Eye (tissue), 1 donor: Measurements from ENCODE around the gene HDX.
"Not testable (repeated sequence)": the region's sequence is repeated elsewhere in the genome, so short reads cannot be mapped to it uniquely, and the experiment has no call there.

Source experiments
- DNase-seq: peaks from one replicate; pipeline ENCODE4 v3.0.0-alpha.2; 2015

Gene HDX

DNA sequence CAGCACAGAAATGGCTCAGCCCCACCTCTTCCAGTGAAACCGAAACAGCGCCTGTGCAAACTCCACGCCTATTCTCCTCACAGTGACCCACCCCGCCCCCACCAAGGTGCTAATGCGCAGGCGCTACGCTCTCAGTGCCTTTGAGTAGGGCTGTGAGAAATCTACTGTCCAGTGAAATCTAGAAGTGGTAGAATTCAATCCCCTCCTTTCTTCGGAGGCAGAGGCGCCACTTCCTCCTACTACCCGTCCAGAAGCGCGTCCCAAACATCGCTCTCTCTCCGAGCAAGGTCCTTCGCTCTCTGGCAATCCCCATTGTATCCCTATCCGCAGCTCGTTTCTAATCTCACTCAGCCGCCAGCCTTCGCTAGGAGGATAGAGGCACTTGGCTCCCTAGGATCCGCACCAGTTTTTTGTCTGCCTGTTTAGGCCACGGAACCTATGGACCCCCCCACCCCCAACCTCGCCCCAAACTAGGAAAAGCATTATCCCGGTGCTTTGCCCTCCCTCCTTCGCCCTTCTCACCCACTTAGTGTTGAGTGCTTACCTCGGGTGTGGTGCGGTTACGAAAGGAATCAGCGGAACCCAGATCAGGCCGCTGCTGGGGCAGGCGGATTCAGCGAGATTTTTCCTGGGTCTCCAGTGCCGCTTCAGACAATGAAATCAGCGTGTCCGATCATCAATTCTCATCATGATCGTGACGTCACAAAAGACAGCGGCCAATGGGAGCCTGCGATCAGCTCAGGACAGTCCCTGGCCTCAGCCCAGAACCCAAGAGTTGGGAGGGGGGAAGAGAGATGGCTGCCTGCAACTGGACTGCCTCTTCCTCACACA is at the start of gene HDX:
Gene HDX (minus strand): TSS at position 656 of the 831 bp plus-strand sequence. CDS start 27,056 bp downstream, outside the sequence.
- peak; percentile 93 for DNase-seq

GRCh38 chrX:84541315-84541714 is 39.1 kb upstream of the HDX start:
- DNase-seq = not testable (repeated sequence)

- DNase-seq = not testable (repeated sequence)
These were observed 35.4 kb upstream of the HDX start for GRCh38 chrX:84537627-84538026.

- no peak for DNase-seq
These were observed 13.8 kb downstream of the HDX start for GRCh38 chrX:84488426-84488825.

DNA sequence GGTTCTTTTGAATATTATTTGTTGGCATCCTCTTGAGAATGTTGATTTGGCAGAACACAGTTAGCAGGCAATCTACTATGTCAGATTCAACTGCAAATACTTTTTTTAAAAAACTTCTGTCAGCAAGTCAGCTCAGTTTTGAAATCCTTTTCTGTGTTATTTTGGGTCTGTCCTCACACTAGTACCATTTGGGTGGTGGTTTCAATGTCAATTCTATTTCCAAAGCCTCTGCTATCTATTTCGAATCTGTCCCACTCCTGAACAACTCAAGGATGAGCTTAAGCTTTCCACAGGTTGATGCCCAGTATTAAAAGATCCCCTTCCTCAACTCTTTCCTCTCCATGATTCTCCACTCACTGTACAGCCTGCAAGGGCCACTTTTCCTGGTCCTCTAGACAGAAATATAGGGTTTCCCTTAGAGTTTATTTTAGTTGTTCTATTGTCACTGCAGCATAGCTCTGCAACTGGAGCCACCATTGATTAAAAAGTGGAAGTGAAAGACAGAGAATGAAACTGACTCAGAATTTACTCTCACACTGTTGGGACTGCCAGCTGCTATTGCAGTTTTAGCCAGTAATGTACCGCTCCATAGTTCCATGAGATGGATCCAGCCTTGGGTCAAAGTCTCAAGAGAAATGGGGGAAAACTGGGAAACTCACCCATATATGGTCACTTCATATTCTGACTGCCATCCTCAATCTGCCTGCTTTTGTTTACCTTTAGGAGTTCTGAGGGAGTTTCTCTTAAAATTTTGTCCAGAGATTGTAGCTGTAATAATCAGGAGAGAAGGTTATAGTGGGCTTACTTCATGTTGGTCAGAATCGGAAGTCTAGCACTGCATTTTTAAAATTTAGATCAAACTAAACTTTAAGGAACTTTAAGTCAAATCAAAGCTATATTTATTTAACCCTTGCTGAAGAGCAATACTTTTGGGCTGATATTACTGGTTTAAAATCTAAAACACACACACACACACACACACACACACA is 14.6 kb downstream of the HDX start:
- no peak for DNase-seq

- no peak for DNase-seq
These were observed 23.2 kb downstream of the HDX start for GRCh38 chrX:84479086-84479485.

DNA sequence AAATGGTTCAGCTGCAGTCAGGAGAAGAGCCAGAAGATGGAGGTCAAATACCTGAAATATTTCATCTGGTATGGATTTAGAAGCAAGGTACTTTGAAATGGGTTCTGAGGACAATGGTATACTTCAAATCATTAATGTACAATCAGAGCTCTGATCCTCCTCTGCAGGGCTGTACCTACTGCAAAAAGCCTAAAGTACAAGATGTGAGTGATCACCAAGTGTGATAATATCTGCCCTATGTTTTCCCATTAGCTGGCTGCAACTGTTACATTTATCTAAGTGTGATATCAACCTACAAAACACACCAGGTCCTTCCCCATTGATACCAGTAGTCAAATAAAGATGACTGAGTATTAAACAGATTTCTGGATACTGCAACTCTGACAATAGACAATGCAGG is 25.1 kb downstream of the HDX start:
- DNase-seq = no peak

DNA sequence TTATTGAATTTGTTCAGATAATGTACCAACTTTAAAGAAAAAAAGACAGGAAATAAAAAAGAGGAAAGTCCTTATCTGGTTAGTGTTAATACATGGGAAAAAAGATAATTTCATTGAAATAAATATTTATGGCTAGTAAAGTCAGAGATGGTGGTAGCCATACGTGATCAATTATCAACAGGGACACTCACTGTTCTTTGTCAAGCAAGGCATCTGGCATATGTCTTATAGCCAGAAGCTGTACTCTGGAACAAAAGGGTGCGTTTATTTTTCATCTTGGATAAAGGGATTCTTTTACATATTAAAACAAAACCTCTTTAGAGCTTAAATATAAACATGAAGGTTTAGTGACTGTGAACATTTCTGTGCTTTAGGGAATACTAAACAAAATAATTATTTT is 26.7 kb downstream of the HDX start:
- DNase-seq = no peak

GRCh38 chrX:84475101-84475500 is 27.2 kb downstream of the HDX start:
- no peak for DNase-seq

- peak; percentile 8 for DNase-seq
These were observed 33.0 kb downstream of the HDX start for GRCh38 chrX:84469226-84469625.

DNA sequence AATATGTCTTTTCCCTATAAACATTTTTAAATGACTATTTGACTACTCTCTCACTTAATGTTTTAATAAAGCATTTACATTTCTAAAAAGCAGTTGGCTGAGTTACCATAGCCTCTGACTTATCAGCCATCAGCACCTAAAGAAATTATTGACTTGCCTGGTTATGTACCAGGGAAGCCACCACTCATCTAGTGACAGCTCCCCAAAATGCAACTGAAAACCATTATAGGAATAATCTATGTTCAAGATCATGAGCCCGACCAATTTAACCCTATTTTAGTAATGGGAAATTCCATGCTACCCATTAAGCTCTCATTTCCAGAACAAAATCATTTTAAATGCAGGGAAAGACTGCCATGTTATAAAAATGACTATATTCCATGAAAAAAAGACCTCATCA is 34.4 kb downstream of the HDX start:
- DNase-seq = no peak

- no peak for DNase-seq
These were observed 48.7 kb downstream of the HDX start for GRCh38 chrX:84453351-84454246.

- no peak for DNase-seq
These were observed 61.1 kb downstream of the HDX start for GRCh38 chrX:84441143-84441542.

DNA sequence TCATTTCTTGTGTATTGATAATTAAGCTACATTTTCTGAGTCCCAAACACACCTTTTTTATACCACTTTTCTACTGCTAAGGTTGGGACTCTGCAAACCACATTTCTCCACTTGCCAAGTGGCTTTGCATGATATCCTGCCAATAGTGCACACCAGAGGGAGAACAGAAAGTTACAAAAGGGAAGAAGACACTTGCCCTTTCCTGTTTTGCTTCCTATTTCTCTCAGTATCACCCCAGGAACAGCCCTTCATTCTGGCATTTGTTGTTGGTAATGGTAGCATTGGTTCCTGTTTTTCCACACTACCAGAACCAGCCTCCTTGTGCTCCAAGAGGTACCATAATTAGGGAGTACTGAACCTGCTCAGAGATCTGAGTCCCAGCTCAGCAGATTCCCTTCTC is 87.1 kb downstream of the HDX start:
- DNase-seq = no peak

DNA sequence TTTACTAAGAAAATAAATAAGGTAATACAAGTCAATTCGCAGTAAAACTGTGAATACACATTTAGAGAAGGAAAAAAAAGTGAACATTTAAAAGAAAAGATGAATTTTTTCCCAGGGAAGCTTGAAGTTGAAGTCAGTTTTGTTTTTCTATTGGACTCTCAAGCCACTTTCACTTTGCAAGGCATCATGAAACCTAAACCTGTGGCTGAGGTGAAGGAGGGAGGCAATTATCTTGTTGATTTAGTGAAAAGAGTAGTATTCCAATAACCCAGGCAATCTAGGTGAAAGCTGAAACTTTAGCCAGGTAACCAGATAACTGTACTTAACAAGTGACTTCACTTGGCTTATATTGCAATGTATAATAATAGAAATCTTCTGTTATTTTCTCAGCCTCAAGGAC is 138.6 kb downstream of the HDX start:
- no peak for DNase-seq

- no peak for DNase-seq
These were observed 139.2 kb downstream of the HDX start for GRCh38 chrX:84363051-84363450.

DNA sequence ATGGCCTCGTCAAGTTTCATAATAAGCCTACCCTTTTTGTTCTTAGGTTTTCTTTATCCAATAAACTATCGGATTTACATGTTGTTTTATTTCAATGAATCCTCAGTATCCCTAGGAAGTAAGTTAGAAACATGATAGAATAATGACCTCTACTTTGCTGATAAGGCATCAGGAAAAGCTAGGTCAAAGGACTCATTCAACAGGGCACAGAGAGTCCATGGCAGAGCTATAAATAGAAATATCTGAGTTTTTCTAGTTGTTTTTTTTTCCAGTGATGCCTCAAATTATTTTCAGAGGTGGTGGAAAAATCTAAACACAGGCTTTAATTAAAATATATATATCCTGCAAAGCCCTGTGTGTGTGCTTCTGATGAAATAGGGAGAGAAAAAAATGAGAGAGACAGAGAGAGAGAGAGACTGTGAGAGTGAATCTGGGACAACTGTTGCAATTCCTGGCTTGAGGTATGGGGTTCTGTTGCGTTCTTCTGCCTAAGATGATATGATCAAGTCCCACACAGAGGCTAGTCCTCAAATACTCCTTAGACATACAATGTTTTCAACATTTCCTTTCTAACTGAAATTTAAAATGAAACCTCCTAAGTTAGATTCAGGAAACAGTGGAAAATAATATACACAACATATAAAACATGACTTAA is 139.9 kb downstream of the HDX start:
- DNase-seq = no peak

DNA sequence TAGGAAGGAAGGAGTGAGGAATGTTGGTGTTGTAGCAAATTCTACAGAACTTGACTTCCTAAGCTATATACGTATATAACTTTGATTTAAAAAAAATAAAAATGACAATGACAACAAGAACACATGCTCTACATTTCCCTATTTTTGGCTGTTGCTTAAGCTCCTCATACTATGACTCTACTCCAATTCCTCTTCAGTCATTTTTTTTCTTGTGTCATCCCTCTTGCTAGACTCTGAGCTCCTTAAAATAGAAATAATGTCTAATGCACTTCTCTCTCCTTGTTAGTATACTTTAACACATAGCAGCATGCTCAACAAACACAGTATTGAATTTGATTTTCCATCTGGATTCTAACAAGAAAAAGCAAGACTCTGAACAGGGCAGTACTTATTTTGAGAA is 144.0 kb downstream of the HDX start:
- no peak for DNase-seq

GRCh38 chrX:84357296-84357695 is 145.0 kb downstream of the HDX start:
- no peak for DNase-seq

DNA sequence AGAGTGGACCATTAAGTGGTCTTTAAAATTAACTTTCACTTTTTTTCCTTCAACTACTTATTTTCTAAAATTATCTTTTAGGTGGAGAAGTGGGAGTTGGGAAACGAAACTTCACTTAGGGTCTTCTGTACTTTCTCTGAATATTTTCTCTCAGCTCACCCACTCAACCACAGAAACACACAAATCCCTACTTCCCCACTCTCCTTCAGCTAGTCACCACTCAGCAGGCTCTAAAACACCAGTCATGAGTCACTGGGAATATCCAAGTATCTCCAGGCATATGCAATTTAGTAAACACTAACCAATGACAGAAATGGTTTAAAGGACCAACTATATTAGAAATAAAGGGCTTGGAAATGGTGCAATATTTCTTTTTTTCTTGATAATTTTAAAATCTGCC is 161.3 kb downstream of the HDX start:
- DNase-seq = no peak

DNA sequence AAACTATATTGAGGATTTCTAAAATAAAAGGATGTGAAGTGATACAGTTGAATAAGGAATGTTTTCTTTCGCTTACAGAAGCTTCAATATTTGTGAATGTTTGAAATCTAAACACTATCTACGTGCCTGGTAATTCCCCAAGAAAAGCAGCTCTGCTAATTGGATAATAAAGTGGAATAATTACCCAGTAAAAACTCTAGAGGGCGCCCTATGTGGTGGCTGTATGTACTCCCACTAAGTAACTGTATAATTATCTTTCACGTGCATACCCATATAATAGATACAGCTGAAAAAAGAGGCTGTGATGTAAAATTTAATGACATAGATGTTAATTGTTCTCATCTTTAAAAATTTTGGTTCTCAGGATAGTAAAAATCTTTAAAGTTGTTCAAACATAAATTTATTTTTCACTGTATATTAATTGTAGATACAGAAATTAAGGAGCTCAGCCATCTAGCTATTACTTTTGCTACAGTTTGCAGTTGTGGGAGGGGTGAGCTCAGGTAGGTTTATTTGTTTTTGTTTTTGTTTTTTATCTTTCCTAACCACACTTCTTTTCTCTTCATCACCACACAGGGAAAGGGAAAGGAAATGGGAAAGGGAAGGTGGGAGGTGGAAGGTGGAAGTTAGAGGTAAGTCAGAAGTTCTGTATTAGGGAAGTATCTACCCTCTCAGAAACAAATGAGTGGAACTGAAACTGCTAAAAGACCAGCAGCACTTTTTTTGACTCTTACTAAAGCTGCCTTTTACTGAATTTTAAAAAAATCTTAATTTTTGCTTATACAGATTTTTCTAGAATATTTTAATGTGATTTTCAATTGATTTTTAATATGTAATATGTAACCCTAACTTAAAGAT is 162.5 kb downstream of the HDX start:
- DNase-seq = peak; percentile 3
